Spinal cord (tissue), 10 donors: ENCODE results near the gene INS. TPM values are rescaled to one million over a fixed set of nuclear protein-coding genes. Genes with fewer than 3 reads are reported as not detected.

Source experiments
- DNase-seq, 6 donors: peaks; one replicate each; pipeline versions ENCODE4 v3.0.0 to v3.0.0-alpha.2; 2013 to 2015; ENCODE audit warnings: low spot score in 6 of 6, low read depth in 4 of 6
- H3K27ac ChIP-seq: one replicate; pipeline ENCODE4 v1.5.1; 2013; ENCODE audit warnings: low read depth, low read length, control low read depth
- H3K27me3 ChIP-seq: one replicate; pipeline ENCODE4 v1.6.1; 2013; ENCODE audit warnings: low read length; ENCODE audit not compliant: control insufficient read depth, insufficient read depth
- H3K36me3 ChIP-seq: one replicate; pipeline ENCODE4 v1.6.1; 2013; ENCODE audit warnings: low read length; ENCODE audit not compliant: control insufficient read depth, insufficient read depth
- H3K4me1 ChIP-seq: one replicate; pipeline ENCODE4 v1.6.1; 2013; ENCODE audit warnings: low read length; ENCODE audit not compliant: control insufficient read depth, insufficient read depth
- H3K4me3 ChIP-seq: one replicate; pipeline ENCODE4 v1.5.1; 2013; ENCODE audit warnings: low read depth, low read length, control low read depth
- H3K9me3 ChIP-seq: one replicate; pipeline ENCODE4 v1.6.1; 2013; ENCODE audit warnings: low read length; ENCODE audit not compliant: control insufficient read depth, insufficient read depth
- WGBS: methylation state at CpG from one replicate; pipeline ENCODE4 v1.1.5; 2013; ENCODE audit warnings: missing lambda C conversion rate; ENCODE audit not compliant: insufficient coverage; 5-methylcytosine and 5-hydroxymethylcytosine counted together
- polyA plus RNA-seq, 2 donors: library from polyadenylated mRNA; unstranded; fragments of 120-200 nt; gene quantifications; one replicate each; pipeline ENCODE4 v1.2.1, GENCODE V29; 2013; ENCODE audit not compliant: insufficient read length in 2 of 2
- total RNA-seq, 2 donors: library from RNA; depleted of rRNA in 1 of 2; stranded (reverse); fragments of 120-200 nt in 1 of 2; fragments of >200 nt in 1 of 2; gene quantifications; one replicate each; pipeline versions ENCODE4 v1.2.3 to v1.2.4, GENCODE V29; 2013 to 2014
- donor health status: healthy.

The INS gene
- total and polyA plus RNA-seq, 4 donors, result not detected

DNA sequence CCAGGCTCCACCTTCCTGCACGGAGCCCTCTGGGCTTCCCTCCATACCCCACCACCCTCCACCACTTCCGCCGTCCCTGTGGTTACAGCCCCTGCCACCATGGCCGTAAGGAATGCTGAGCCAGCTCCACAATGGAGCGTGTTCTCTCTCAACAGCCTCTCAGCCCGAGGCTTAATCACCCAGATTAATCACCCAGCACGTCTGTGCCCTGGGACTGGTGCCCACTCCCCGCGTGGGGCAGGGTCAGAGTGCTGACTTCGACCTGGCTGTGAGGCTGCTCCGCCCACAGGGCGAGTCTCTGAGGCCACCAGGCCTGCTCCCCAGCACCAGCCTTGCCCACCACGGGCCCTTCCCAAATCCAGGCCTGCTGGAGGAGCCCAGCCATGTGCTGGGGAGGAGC, 14.7 kb upstream of the INS start:
- peaks cover 20% of the 10 kb centered on the region for H3K4me1 ChIP-seq
- no peak overlapping the region for H3K27ac ChIP-seq
- H3K27me3 ChIP-seq, result no peaks in the 10 kb centered on the region
- H3K9me3 ChIP-seq, result no peaks in the 10 kb centered on the region
- DNase-seq, result peak in 1 of 6 donors; percentile 34
- H3K36me3 ChIP-seq, result no peaks in the 10 kb centered on the region
- H3K4me3 ChIP-seq, result no peak overlapping the region
- WGBS, result 33% methylated on average over 13 of the region's 13 CpGs

DNA sequence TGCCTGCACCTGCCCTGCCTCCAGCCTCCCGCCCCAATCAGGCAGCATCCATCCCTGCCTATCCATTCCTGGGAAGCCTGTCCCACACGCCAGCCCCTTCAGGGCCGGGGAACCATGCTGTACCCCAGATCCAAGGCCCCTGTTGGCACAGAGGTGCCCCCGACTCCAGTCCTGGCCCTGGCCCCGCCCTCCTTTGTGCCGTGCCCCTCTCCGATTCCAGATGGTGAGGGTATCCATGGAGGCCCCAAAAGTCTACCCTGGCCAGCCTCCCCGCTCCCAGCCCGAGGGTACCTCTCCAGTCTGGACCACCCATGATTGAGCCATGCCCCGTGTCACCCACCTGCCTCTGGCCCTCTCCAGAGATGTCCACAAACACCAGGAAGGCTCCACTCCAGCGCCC, 13.4 kb upstream of the INS start:
- Histone ChIP-seq H3K4me1 (peaks cover 20% of the 10 kb centered on the region), H3K4me3 (no peak overlapping the region), H3K27me3 (no peaks in the 10 kb centered on the region), H3K9me3 (no peaks in the 10 kb centered on the region), H3K27ac (no peak overlapping the region), H3K36me3 (no peaks in the 10 kb centered on the region)
- DNase-seq, result no peak
- 92% methylated on average over 11 of the region's 11 CpGs for WGBS

DNA sequence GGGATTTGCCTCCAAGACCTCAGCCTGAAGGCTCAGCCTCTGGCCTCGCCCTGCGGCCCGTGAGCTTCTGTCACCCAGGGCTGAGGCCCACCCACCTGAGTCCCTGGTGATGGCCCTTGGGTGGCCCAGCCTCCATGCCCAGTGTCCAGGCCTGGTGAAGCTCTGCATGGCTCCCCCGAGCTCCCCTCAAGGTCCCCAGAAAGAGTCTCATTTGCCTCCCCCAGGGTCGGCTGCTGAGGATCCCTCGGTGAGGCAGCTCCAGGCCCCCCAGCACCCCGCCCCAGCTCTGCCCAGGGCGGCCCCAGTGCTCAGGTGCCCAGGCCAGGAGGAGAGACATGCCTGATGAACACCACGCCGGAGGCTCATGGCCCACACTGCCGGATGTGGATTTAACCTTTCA, 12.8 kb upstream of the INS start:
- Histone ChIP-seq H3K4me1 (peaks cover 14% of the 10 kb centered on the region), H3K27ac (no peak overlapping the region), H3K4me3 (no peak overlapping the region), H3K36me3 (no peaks in the 10 kb centered on the region), H3K9me3 (no peaks in the 10 kb centered on the region), H3K27me3 (no peaks in the 10 kb centered on the region)
- DNase-seq, result no peak
- 61% methylated on average over 11 of the region's 11 CpGs for WGBS

DNA sequence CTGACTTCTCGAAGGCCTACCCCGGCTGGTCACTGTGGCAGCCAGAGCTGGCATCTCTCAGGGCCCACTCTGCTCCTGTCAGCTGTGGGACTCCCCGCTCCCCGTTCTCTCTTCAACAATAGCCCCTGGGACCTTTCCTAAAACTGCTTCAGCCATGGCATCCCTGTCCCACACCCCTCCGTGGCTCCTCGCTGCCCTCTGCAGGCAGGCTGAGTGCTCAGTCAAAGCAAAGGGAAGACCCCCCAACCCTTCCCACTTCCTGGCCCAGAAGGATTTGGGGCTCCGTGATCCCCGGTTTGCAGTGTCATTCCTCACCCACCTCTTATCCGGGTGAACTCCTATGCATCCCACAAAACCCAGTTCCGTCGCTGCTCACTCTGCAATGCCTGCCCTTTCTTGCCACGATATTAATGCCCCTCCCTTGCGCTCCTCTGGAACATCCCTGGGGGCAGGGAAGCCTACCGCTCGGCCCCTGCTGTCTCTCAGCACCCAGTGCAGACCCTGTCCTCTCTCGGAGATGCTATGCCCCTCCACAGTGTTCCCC, 12.2 kb upstream of the INS start:
- no peak for DNase-seq
- Histone ChIP-seq H3K36me3 (no peaks in the 10 kb centered on the region), H3K4me3 (no peak overlapping the region), H3K4me1 (peaks cover 12% of the 10 kb centered on the region), H3K9me3 (no peaks in the 10 kb centered on the region), H3K27me3 (no peaks in the 10 kb centered on the region), H3K27ac (no peak overlapping the region)
- WGBS, result 81% methylated on average over 16 of the region's 16 CpGs

DNA sequence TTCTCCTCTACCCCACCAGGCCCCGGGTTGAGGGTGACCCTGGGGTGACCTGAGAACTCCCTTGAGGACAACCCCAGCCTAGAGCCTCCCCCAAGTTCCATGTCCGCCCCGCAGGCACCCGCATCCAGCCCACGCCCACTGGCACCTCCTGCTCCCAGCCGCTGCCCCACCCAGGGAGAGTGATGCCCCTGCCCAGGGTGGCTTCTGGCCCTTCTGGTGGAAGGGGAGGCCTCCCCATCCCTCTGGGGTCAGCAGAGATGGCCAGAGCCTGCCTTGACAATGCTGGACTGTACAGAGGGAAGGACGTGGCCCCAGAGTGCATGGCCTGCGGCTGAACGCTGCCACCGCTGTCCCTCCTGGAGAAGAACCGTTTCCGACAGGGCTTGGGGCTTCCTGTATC, 11.7 kb upstream of the INS start:
- H3K4me3 ChIP-seq, result no peak overlapping the region
- H3K27ac ChIP-seq, result no peak overlapping the region
- peaks cover 12% of the 10 kb centered on the region for H3K4me1 ChIP-seq
- H3K36me3 ChIP-seq, result no peaks in the 10 kb centered on the region
- H3K9me3 ChIP-seq, result no peaks in the 10 kb centered on the region
- WGBS, result 88% methylated on average over 12 of the region's 12 CpGs
- H3K27me3 ChIP-seq, result no peaks in the 10 kb centered on the region
- no peak for DNase-seq

DNA sequence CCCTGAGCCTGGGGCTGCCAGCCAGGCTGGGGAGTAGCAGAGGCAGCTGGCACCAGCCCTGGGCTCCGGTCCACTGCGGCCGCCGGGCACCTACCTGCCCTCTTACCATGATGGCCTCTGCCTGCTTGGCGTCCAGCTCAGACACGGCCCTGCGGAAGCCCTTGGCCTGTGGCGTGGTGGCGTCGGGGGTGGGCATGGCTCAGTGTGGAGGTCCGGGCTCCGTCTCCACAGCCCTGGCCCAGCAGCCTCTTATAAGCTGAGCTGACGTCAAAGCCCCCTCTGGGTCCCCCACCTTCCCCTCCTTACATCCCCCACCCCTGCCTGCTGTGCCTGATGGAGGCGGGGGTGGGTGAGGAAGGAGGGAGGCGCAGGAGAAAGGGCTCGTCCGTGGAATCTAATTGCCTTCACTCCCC, 10.6 kb upstream of the INS start, which contains the start of gene TH:
TSS of gene TH (minus strand) at position 225 of the 413 bp plus-strand sequence. CDS start at position 196, 29 bp downstream.
- Histone ChIP-seq H3K36me3 (no peaks in the 10 kb centered on the region), H3K27ac (no peak within 1 kb of the TSS), H3K27me3 (no peaks in the 10 kb centered on the region), H3K9me3 (no peaks in the 10 kb centered on the region), H3K4me1 (peaks cover 17% of the 10 kb centered on the region), H3K4me3 (no peak within 1 kb of the TSS)
- WGBS, result 89% methylated on average over 9 of the region's 17 CpGs
- DNase-seq, result peak in 1 of 6 donors; percentile 40

DNA sequence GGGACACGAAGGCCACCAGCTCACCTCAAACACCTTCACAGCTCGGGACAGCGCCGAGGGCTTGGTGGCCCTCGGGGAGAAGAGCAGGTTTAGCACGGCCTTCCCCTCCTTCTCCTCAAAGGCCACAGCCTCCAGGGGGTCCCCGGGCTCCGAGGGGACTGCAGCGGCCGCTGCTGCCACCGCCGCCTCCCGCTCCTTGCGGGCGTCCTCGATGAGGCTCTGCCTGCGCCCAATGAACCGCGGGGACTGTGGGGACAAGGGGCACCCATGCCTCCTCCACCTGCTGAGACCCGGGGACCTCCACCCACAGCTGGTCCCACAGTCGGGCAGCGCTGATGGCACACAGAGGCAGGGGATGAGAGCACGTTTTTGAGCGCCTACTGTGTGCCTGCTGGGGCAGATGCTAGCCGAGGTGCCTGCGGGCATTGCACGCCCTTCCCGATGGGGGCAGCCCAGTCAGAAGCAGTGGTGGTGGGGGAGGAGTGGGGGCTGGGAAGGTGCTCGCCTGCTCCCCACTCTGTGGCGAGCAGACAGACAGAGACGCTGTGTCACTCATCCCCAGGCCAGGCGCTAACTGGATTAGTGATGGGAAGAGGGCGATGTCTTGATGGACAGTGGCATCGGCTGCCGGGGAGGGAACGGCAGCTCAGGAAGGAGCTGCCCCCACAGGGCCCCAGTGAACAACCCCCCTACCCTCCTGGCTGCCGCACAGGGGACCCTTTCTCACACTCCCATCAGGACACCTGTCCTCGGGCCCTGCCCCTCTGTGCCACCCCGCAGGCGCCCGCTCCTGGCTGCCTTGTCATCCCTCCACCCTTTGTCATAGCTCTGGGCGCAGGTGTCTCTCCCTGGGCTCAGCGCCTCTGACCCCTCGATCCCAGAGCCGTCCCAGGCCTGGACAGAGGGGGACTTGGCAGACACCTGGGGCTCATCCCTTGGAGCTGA, 8.9 kb upstream of the INS start:
- 79% methylated on average over 42 of the region's 45 CpGs for WGBS
- no peak for DNase-seq
- Histone ChIP-seq H3K27me3 (no peaks in the 10 kb centered on the region), H3K4me1 (peaks cover 20% of the 10 kb centered on the region), H3K36me3 (no peaks in the 10 kb centered on the region), H3K4me3 (no peak overlapping the region), H3K9me3 (no peaks in the 10 kb centered on the region), H3K27ac (no peak overlapping the region)

DNA sequence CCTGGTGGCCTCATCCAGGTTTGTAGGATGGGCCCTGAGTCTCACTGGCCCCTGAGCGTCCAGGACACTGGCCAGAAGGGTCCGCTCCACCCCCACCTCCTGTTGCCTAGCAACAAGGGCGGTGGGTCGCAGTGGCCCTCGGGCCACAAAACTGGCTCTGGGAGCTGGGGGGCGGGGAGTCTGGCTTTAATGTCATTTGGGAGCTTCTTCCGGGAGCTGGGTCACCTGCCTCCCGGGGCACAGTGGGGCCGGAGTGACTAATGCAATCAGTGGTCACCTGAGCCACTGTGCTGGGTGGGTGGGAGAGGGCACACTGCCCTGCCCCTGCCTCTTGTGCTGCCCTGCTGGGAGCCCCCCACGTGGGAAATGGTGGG, 8.0 kb upstream of the INS start:
- Histone ChIP-seq H3K27me3 (no peaks in the 10 kb centered on the region), H3K27ac (no peak overlapping the region)

DNA sequence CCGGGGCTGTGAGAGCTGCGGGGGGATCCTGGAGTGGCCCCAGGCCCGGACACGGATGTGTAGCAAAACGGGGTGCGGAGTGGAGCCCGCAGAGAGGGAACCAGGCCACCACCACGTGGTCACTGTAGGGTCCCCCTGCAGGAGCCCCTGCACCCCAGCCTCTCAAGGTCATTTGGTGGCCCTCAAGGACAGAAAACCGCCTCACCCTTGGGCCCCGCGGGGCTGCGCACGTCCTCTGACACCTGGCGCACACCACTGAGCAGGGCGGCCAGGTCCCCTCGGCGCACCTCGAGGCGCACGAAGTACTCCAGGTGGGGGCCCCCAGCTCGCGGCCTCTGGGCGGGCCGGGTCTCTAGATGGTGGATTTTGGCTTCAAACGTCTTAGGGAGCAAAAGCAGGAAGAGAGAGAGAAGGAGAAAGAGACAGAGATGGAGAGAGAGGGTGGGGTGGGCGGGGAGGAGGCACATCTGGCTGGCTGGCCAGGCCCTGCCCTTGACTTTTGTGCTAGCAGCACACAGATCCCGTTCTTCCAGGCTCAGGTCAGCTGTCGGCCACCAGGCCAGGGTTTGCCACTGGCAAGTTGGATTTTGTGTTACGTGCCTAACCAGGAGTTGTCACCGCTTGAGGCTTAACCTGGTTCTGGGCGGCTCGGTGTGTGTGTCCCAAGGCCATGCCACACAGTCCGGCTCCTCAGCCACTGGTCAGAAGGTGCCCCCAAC, 7.4 kb upstream of the INS start:
- Histone ChIP-seq H3K9me3 (no peaks in the 10 kb centered on the region), H3K36me3 (no peaks in the 10 kb centered on the region), H3K4me3 (no peak overlapping the region), H3K27me3 (no peaks in the 10 kb centered on the region), H3K4me1 (peaks cover 20% of the 10 kb centered on the region), H3K27ac (no peak overlapping the region)
- 86% methylated on average over 33 of the region's 33 CpGs for WGBS
- DNase-seq, result no peak

More for the DNA sequence above, 8.0 kb upstream of the INS start:
- 33% methylated on average over 9 of the region's 10 CpGs for WGBS
- Histone ChIP-seq H3K36me3 (no peaks in the 10 kb centered on the region), H3K9me3 (no peaks in the 10 kb centered on the region), H3K4me3 (no peak overlapping the region), H3K4me1 (peaks cover 20% of the 10 kb centered on the region)
- no peak for DNase-seq
